GM23338 (cell line): ENCODE results near the gene SORL1. TPM values are rescaled to one million over a fixed set of nuclear protein-coding genes. Genes with fewer than 3 reads are reported as not detected.

ENCODE experiments used
- ATAC-seq: fragments of 200-7000 bp; cut with Tn5 transposase; 3 replicates; pipeline ENCODE4 v1.9.1; 2020
- DNase-seq: peaks from one replicate; pipeline ENCODE4 v3.0.0-alpha.2; 2015; ENCODE audit warnings: low spot score
- H2AFZ ChIP-seq: fragments of 200-600 bp; sonication (generic); 2 replicates; pipeline ENCODE4 v1.8.0; 2016; ENCODE audit warnings: antibody characterized with exemption, mild to moderate bottlenecking, moderate library complexity
- H3F3A ChIP-seq: fragments of 200-600 bp; sonication (generic); replicated peaks from 2 replicates; pipeline ENCODE4 v1.8.0; 2017; ENCODE audit warnings: antibody characterized with exemption, mixed run types, low read depth
- H3K27ac ChIP-seq: fragments of 200-600 bp; sonication (generic); 2 replicates; pipeline ENCODE4 v1.6.1; 2016; ENCODE audit warnings: low read depth
- H3K27me3 ChIP-seq: fragments of 200-600 bp; sonication (generic); 2 replicates; pipeline ENCODE4 v1.8.0; 2016; ENCODE audit warnings: mild to moderate bottlenecking, mixed run types, moderate library complexity; ENCODE audit not compliant: insufficient read depth
- H3K36me3 ChIP-seq: fragments of 200-600 bp; sonication (generic); 2 replicates; pipeline ENCODE4 v1.8.0; 2016; ENCODE audit warnings: mild to moderate bottlenecking; ENCODE audit not compliant: insufficient read depth
- H3K4me1 ChIP-seq: fragments of 200-600 bp; sonication (generic); 2 replicates; pipeline ENCODE4 v1.8.0; 2016; ENCODE audit warnings: mild to moderate bottlenecking, moderate library complexity; ENCODE audit not compliant: insufficient read depth
- H3K4me2 ChIP-seq: fragments of 200-600 bp; sonication (generic); 2 replicates; pipeline ENCODE4 v1.7.1; 2017; ENCODE audit warnings: mixed run types
- H3K4me3 ChIP-seq: fragments of 200-600 bp; sonication (generic); 2 replicates; pipeline ENCODE4 v1.6.1; 2016; ENCODE audit warnings: mixed run types
- H3K79me2 ChIP-seq: fragments of 200-600 bp; sonication (generic); replicated peaks from 2 replicates; pipeline ENCODE4 v1.8.0; 2017; ENCODE audit warnings: mild to moderate bottlenecking; ENCODE audit not compliant: insufficient read depth
- H3K9me2 ChIP-seq: fragments of 200-600 bp; sonication (generic); 2 replicates; pipeline ENCODE4 v1.8.0; 2017; ENCODE audit not compliant: insufficient read depth
- H4K20me1 ChIP-seq: fragments of 200-600 bp; sonication (generic); replicated peaks from 2 replicates; pipeline ENCODE4 v1.8.0; 2017; ENCODE audit warnings: mild to moderate bottlenecking; ENCODE audit not compliant: insufficient read depth
- H3K27ac Mint-ChIP-seq: 2 replicates; pipeline ENCODE4 v1.8.0; 2020; ENCODE audit warnings: inconsistent platforms, mild to moderate bottlenecking, moderate library complexity, mixed read lengths
- H3K27me3 Mint-ChIP-seq: 3 replicates; pipeline ENCODE4 v1.8.0; 2022; ENCODE audit warnings: low read depth, mild to moderate bottlenecking, moderate library complexity, mixed read lengths, inconsistent platforms; ENCODE audit not compliant: insufficient read depth, poor library complexity
- H3K36me3 Mint-ChIP-seq: 3 replicates; pipeline ENCODE4 v1.8.0; 2021; ENCODE audit warnings: low read depth, mild to moderate bottlenecking, inconsistent platforms, moderate library complexity, mixed read lengths
- H3K4me1 Mint-ChIP-seq: 3 replicates; pipeline ENCODE4 v1.8.0; 2020; ENCODE audit warnings: mild to moderate bottlenecking, inconsistent platforms, mixed read lengths
- H3K4me3 Mint-ChIP-seq: 3 replicates; pipeline ENCODE4 v1.8.0; 2021; ENCODE audit warnings: moderate library complexity, mild to moderate bottlenecking, inconsistent platforms, mixed read lengths
- H3K9me3 Mint-ChIP-seq: 3 replicates; pipeline ENCODE4 v1.8.0; 2020; ENCODE audit warnings: moderate library complexity, mild to moderate bottlenecking, inconsistent platforms, mixed read lengths
- EZH2 ChIP-seq: fragments of 200-600 bp; sonication (generic); IDR thresholded peaks from one replicate; pipeline ENCODE4 v1.8.0; 2017; ENCODE audit warnings: antibody characterized with exemption, mild to moderate bottlenecking, low read depth; ENCODE audit not compliant: unreplicated experiment
- JUNB ChIP-seq: IDR thresholded peaks from one replicate; pipeline ENCODE4 v1.6.1; 2016; ENCODE audit warnings: antibody characterized with exemption; ENCODE audit not compliant: unreplicated experiment
- STAT1 ChIP-seq: IDR thresholded peaks from one replicate; pipeline ENCODE4 v1.6.1; 2016; ENCODE audit warnings: antibody characterized with exemption; ENCODE audit not compliant: unreplicated experiment
- ZNF331 ChIP-seq: fragments of 250-450 bp; sonication (Bioruptor Pico); IDR thresholded peaks from 2 replicates; pipeline ENCODE4 v1.5.0; 2020; ENCODE audit warnings: low read depth, mild to moderate bottlenecking, moderate library complexity
- polyA plus RNA-seq: library from polyadenylated mRNA; unstranded; fragments of >200 nt; fragmentation: Nextera tagmentation; extraction: Ambion mirVana; gene quantifications from 2 replicates; pipeline ENCODE4 v1.2.1, GENCODE V29; 2016
- total RNA-seq: library from RNA; depleted of rRNA; stranded (reverse); fragments of >200 nt; shearing (Covaris generic); gene quantifications from 2 replicates; pipeline ENCODE4 v1.2.3, GENCODE V29; 2014
- TF ChIP-seq, protein P1 (sequence below): IDR thresholded peaks from one replicate; pipeline ENCODE4 v1.6.1; 2018; ENCODE audit warnings: antibody characterized with exemption; ENCODE audit not compliant: unreplicated experiment
- TF ChIP-seq, protein P2 (sequence below): IDR thresholded peaks from 2 replicates; pipeline ENCODE4 v1.6.1; 2016; ENCODE audit warnings: antibody characterized with exemption

The SORL1 gene
- total and polyA plus RNA-seq, 2 experiments from 2014 or later = 23.0 to 78.8 TPM

DNA sequence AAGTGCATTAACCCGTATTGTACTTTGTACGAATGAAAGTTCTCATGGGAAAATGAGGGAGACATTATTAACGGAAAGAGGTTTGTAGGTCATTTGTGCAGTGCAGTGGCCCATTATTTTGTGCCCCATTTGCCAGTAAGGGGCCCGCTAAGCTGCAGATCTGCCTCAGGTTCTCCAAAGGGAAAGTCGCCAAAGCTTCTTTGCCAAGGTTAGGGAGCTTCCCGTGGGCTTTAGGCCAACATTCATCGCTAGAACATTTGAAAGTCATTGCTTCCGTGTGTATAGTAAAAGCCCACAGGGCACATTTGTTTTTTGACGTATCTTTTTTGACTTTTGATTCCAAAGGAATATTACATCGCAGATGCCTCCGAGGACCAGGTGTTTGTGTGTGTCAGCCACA is 61.7 kb downstream of the SORL1 start (continued):
- TF ChIP-seq STAT1 = no peak
- TF ChIP-seq, protein P1, sequence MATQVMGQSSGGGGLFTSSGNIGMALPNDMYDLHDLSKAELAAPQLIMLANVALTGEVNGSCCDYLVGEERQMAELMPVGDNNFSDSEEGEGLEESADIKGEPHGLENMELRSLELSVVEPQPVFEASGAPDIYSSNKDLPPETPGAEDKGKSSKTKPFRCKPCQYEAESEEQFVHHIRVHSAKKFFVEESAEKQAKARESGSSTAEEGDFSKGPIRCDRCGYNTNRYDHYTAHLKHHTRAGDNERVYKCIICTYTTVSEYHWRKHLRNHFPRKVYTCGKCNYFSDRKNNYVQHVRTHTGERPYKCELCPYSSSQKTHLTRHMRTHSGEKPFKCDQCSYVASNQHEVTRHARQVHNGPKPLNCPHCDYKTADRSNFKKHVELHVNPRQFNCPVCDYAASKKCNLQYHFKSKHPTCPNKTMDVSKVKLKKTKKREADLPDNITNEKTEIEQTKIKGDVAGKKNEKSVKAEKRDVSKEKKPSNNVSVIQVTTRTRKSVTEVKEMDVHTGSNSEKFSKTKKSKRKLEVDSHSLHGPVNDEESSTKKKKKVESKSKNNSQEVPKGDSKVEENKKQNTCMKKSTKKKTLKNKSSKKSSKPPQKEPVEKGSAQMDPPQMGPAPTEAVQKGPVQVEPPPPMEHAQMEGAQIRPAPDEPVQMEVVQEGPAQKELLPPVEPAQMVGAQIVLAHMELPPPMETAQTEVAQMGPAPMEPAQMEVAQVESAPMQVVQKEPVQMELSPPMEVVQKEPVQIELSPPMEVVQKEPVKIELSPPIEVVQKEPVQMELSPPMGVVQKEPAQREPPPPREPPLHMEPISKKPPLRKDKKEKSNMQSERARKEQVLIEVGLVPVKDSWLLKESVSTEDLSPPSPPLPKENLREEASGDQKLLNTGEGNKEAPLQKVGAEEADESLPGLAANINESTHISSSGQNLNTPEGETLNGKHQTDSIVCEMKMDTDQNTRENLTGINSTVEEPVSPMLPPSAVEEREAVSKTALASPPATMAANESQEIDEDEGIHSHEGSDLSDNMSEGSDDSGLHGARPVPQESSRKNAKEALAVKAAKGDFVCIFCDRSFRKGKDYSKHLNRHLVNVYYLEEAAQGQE = no peak
- no peak for TF ChIP-seq EZH2
- TF ChIP-seq ZNF331 (CRISPR knock-in tag) = no peak
- TF ChIP-seq, protein P2, sequence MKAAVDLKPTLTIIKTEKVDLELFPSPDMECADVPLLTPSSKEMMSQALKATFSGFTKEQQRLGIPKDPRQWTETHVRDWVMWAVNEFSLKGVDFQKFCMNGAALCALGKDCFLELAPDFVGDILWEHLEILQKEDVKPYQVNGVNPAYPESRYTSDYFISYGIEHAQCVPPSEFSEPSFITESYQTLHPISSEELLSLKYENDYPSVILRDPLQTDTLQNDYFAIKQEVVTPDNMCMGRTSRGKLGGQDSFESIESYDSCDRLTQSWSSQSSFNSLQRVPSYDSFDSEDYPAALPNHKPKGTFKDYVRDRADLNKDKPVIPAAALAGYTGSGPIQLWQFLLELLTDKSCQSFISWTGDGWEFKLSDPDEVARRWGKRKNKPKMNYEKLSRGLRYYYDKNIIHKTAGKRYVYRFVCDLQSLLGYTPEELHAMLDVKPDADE = no peak
- no peak for TF ChIP-seq JUNB

DNA sequence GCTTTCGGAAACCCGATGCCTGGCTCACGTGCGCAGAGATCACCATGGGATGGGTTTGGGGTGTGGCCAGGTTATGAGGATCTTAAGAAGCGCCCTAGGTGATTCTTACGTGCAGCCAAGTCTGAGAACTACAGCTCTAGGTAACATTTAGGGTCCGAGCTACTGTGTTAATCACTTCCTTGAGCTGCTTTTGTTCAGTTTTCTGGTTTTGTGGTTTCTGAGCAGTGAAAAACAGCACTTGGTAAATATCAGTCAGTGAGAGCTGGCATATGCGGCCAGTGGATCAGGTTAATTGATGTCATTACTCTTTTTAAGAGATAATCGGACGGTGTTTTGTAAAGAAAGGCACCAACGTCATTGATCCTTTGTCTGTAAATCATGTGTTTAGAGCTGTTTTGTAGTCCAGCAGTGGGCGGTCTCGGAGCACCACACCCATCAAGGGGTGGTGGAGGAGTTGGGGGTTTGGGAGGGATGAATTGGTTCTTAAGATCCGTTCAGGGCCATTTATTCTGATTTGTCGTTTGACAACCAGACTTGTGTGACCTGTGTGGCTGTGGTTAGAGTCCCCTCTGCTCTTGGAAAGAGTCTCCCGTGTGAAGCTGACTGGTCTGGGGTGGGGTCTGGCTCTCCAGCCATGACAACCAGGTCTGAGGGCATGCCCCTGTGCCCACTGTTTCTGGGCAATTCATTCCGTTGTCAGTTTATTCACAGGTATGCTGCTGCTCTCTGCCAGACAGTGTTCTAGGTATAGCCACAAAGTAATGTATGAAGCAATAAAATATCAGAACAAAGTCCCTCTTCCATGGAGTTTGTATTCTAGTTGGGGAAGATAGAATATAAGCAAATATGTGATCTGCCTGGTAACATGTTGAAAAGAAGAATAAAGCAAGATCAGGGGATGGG is 62.6 kb downstream of the SORL1 start:
- Histone ChIP-seq H3K4me1 (no peaks in the 10 kb centered on the region), H3K27ac (peak overlapping the region; percentile 66; the same call in 1 of the 2 replicates), H4K20me1 (peaks cover 7% of the 10 kb centered on the region; the same call in 1 of the 2 replicates), H3F3A (no peaks in the 10 kb centered on the region), H3K4me3 (no peak overlapping the region), H2AFZ (no peak overlapping the region), H3K79me2 (peaks cover 11% of the 10 kb centered on the region; the same call in 1 of the 2 replicates), H3K27me3 (no peaks in the 10 kb centered on the region), H3K9me2 (no peaks in the 10 kb centered on the region), H3K36me3 (peaks cover 17% of the 10 kb centered on the region), H3K4me2 (no peak overlapping the region)
- H3K9me3 Mint-ChIP-seq = no peaks in the 10 kb centered on the region
- DNase-seq = no peak
- no peak overlapping the region for H3K4me3 Mint-ChIP-seq
- peaks cover 49% of the 10 kb centered on the region for H3K36me3 Mint-ChIP-seq
- H3K27ac Mint-ChIP-seq = no peak overlapping the region
- H3K27me3 Mint-ChIP-seq = peaks cover 4% of the 10 kb centered on the region
- peak; percentile 48; the same call in 2 of the 3 replicates for ATAC-seq
- no peaks in the 10 kb centered on the region for H3K4me1 Mint-ChIP-seq
- TF ChIP-seq, protein P2 = no peak
- TF ChIP-seq EZH2 = no peak
- TF ChIP-seq ZNF331 (CRISPR knock-in tag) = no peak
- TF ChIP-seq, protein P1 = no peak
- no peak for TF ChIP-seq STAT1
